A549 (cell line): Measurements from ENCODE around the gene MYO10. TPM values are rescaled to one million over a fixed set of nuclear protein-coding genes. Genes with fewer than 3 reads are reported as not detected.
A peak's percentile ranks its signal among the peaks of the same experiment; 100 is the strongest.

Experiments used
- ATAC-seq, 2 experiments: fragments of 200-7000 bp in 1 of 2; fragments of >200 bp in 1 of 2; cut with Nextera tagmentation in 1 of 2; cut with Tn5 transposase in 1 of 2; 3 replicates each; pipeline versions ENCODE4 v1.8.0 to v1.9.1; 2018 to 2020; ENCODE audit warnings: mild to moderate bottlenecking in 1 of 2, moderate library complexity in 1 of 2
- CTCF ChIA-PET: fragments of 300-600 bp; sonication (Branson Sonifier 250); formaldehyde crosslinking; extraction: SDS; loops from one replicate; lab custom pipeline; 2021; ENCODE audit warnings: antibody characterized with exemption, inconsistent platforms; lab: Yijun Ruan, JAX
- POLR2A ChIA-PET: fragments of 350-600 bp; formaldehyde crosslinking; extraction: SDS; loops from one replicate; lab custom pipeline; 2021; ENCODE audit warnings: antibody characterized with exemption, inconsistent platforms; lab: Yijun Ruan, JAX
- DNase-seq, 2 experiments: peaks; one replicate each; pipeline versions ENCODE4 v3.0.0 to v3.0.0-alpha.2; 2011 to 2016; ENCODE audit warnings: low read depth in 1 of 2, low spot score in 1 of 2
- FAIRE-seq: peaks from 2 replicates; lab custom pipeline; 2011; peaks lifted over from hg19 to GRCh38; lab: Jason Lieb, UNC
- H3K27ac ChIP-seq, 2 experiments: fragments of >200 bp; sonication (Bioruptor Twin); formaldehyde crosslinking; 3 replicates each; pipeline ENCODE4 v1.5.1; 2016 to 2017
- H3K4me1 ChIP-seq: fragments of >200 bp; sonication (Bioruptor Twin); formaldehyde crosslinking; 3 replicates; pipeline ENCODE4 v1.6.1; 2016
- H3K4me2 ChIP-seq: fragments of >200 bp; sonication (Bioruptor Twin); formaldehyde crosslinking; 3 replicates; pipeline ENCODE4 v1.6.1; 2016
- H3K4me3 ChIP-seq: fragments of >200 bp; sonication (Bioruptor Twin); formaldehyde crosslinking; 3 replicates; pipeline ENCODE4 v1.5.1; 2016
- H3K9me3 ChIP-seq: fragments of >200 bp; sonication (Bioruptor Twin); formaldehyde crosslinking; 3 replicates; pipeline ENCODE4 v1.6.1; 2016
- CEBPB ChIP-seq, 2 experiments: fragments of >200 bp in 1 of 2; sonication (Bioruptor Twin) in 1 of 2; formaldehyde crosslinking in 1 of 2; IDR thresholded peaks; 2 replicates each; pipeline ENCODE4 v1.6.1; 2012 to 2016
- CHD2 ChIP-seq: fragments of 150-350 bp; IDR thresholded peaks from 2 replicates; pipeline ENCODE4 v1.6.1; 2014; ENCODE audit warnings: low read length; ENCODE audit not compliant: partially characterized antibody
- CHD4 ChIP-seq: fragments of 200-600 bp; sonication (generic); IDR thresholded peaks from 2 replicates; pipeline ENCODE4 v1.6.1; 2016; ENCODE audit warnings: antibody characterized with exemption, mild to moderate bottlenecking, borderline replicate concordance
- E2F6 ChIP-seq: IDR thresholded peaks from 2 replicates; pipeline ENCODE4 v1.6.1; 2012; ENCODE audit warnings: low read depth, borderline replicate concordance
- EP300 ChIP-seq, 2 experiments: fragments of >200 bp; sonication (Bioruptor Twin); formaldehyde crosslinking; IDR thresholded peaks; 2 replicates in 1 of 2; 3 replicates in 1 of 2; pipeline ENCODE4 v1.6.1; 2016 to 2017
- FOSL2 ChIP-seq, 2 experiments: fragments of 450-650 bp in 1 of 2; fragments of >200 bp in 1 of 2; sonication (Bioruptor Twin) in 1 of 2; formaldehyde crosslinking; IDR thresholded peaks; 2 replicates each; pipeline versions ENCODE4 v1.5.0 to v1.6.1; 2016 to 2020; ENCODE audit warnings: mild to moderate bottlenecking in 1 of 2, moderate library complexity in 1 of 2
- FOXS1 ChIP-seq: fragments of 250-450 bp; sonication (Bioruptor Pico); IDR thresholded peaks from 2 replicates; pipeline ENCODE4 v1.5.0; 2020; ENCODE audit warnings: mild to moderate bottlenecking, moderate library complexity
- HDAC2 ChIP-seq: fragments of 200-600 bp; sonication (generic); IDR thresholded peaks from 2 replicates; pipeline ENCODE4 v1.6.1; 2016
- HES2 ChIP-seq: fragments of >200 bp; sonication (Bioruptor Twin); formaldehyde crosslinking; IDR thresholded peaks from 2 replicates; pipeline ENCODE4 v1.6.1; 2016
- KDM5A ChIP-seq: fragments of 200-600 bp; sonication (generic); IDR thresholded peaks from 2 replicates; pipeline ENCODE4 v1.6.1; 2016; ENCODE audit warnings: antibody characterized with exemption, mild to moderate bottlenecking
- NFE2L2 ChIP-seq: fragments of 150-350 bp; conservative IDR thresholded peaks from 2 replicates; pipeline ENCODE4 v1.6.1; 2014; ENCODE audit warnings: low read length
- PHF8 ChIP-seq: fragments of 200-600 bp; sonication (generic); IDR thresholded peaks from 2 replicates; pipeline ENCODE4 v1.6.1; 2016; ENCODE audit warnings: low read depth, mild to moderate bottlenecking, antibody characterized with exemption, moderate library complexity, borderline replicate concordance
- RAD21 ChIP-seq, 2 experiments: fragments of >200 bp in 1 of 2; sonication (Bioruptor Twin) in 1 of 2; formaldehyde crosslinking in 1 of 2; IDR thresholded peaks in 1 of 2; conservative IDR thresholded peaks in 1 of 2; 2 replicates in 1 of 2; 3 replicates in 1 of 2; pipeline ENCODE4 v1.6.1; 2012 to 2018; ENCODE audit warnings: inconsistent platforms in 1 of 2
- RCOR1 ChIP-seq: fragments of 150-350 bp; IDR thresholded peaks from 2 replicates; pipeline ENCODE4 v1.6.1; 2014; ENCODE audit warnings: antibody characterized with exemption, low read length, low read depth
- REST ChIP-seq: fragments of 200-600 bp; sonication (generic); IDR thresholded peaks from 2 replicates; pipeline ENCODE4 v1.6.1; 2016; ENCODE audit warnings: antibody characterized with exemption, mild to moderate bottlenecking, moderate library complexity
- RFX5 ChIP-seq: fragments of 450-650 bp; IDR thresholded peaks from 2 replicates; pipeline ENCODE4 v1.7.1; 2014; ENCODE audit warnings: antibody characterized with exemption, mild to moderate bottlenecking, moderate library complexity
- RNF2 ChIP-seq: fragments of 200-600 bp; sonication (generic); IDR thresholded peaks from 2 replicates; pipeline ENCODE4 v1.6.1; 2016; ENCODE audit warnings: low read depth, mild to moderate bottlenecking, antibody characterized with exemption, moderate library complexity, borderline replicate concordance
- SREBF2 ChIP-seq: fragments of 450-650 bp; IDR thresholded peaks from 2 replicates; pipeline ENCODE4 v1.6.1; 2014; ENCODE audit warnings: mild to moderate bottlenecking, moderate library complexity
- TFCP2L1 ChIP-seq: fragments of 250-450 bp; sonication (Bioruptor Pico); IDR thresholded peaks from 2 replicates; pipeline ENCODE4 v1.5.0; 2021; ENCODE audit warnings: mild to moderate bottlenecking
- TP53 ChIP-seq: fragments of 250-450 bp; sonication (Bioruptor Pico); IDR thresholded peaks from 2 replicates; pipeline ENCODE4 v1.5.0; 2021; ENCODE audit warnings: mild to moderate bottlenecking, moderate library complexity
- USF2 ChIP-seq: fragments of 450-650 bp; IDR thresholded peaks from 2 replicates; pipeline ENCODE4 v1.6.1; 2014; ENCODE audit warnings: antibody characterized with exemption
- ZSCAN20 ChIP-seq: fragments of 250-450 bp; sonication (Bioruptor Pico); IDR thresholded peaks from 2 replicates; pipeline ENCODE4 v1.8.0; 2022; ENCODE audit warnings: mild to moderate bottlenecking, moderate library complexity
- WGBS: methylation state at CpG from one replicate; pipeline ENCODE4 v1.1.6; 2017; ENCODE audit errors: missing lambda C conversion rate; 5-methylcytosine and 5-hydroxymethylcytosine counted together
- polyA plus RNA-seq, 4 experiments: library from polyadenylated mRNA; depleted of rRNA in 3 of 4; stranded (reverse); fragments of >200 nt; fragmentation: RNase III in 1 of 4; extraction: RNeasy Plus Mini Kit Qiagen cat#74134 plus additional on column Dnase treatment in 1 of 4; gene quantifications; 2 replicates in 3 of 4; 3 replicates in 1 of 4; pipeline ENCODE4 v1.2.3, GENCODE V29; 2011 to 2017

MYO10 gene
- polyA plus RNA-seq, 2 of the 4 experiments (the other 2 are of a cell fraction): 68.0 to 68.5 TPM

GRCh38 chr5:16926417-16926816 is 9.7 kb downstream of the MYO10 start (continued):
- TF ChIP-seq REST (no peak), RFX5 (no peak), E2F6 (no peak), NFE2L2 (no peak), RAD21 (conservative IDR thresholded peaks at IDR 0.05 in 1 of 2, IDR thresholded peaks at IDR 0.05 in 1 of 2) (no peak), TFCP2L1 (CRISPR knock-in tag) (no peak)

GRCh38 chr5:16924206-16924605 is 11.9 kb downstream of the MYO10 start:
- TF ChIP-seq TP53 (CRISPR knock-in tag) (no peak), RFX5 (no peak), KDM5A (no peak), HES2 (no peak), CEBPB (IDR thresholded peaks at IDR 0.05) (no peak), SREBF2 (no peak), USF2 (no peak), FOXS1 (CRISPR knock-in tag) (no peak), TFCP2L1 (CRISPR knock-in tag) (no peak), FOSL2 (IDR thresholded peaks at IDR 0.05) (no peak), FOSL2 (CRISPR knock-in tag; IDR thresholded peaks at IDR 0.05) (no peak), RAD21 (conservative IDR thresholded peaks at IDR 0.05 in 1 of 2, IDR thresholded peaks at IDR 0.05 in 1 of 2) (no peak), HDAC2 (no peak), RNF2 (no peak), EP300 (IDR thresholded peaks at IDR 0.05) (no peak), RCOR1 (no peak), CHD2 (no peak), ZSCAN20 (CRISPR knock-in tag) (no peak), PHF8 (no peak), CHD4 (no peak)
- TF ChIP-seq, all 56 proteins: peak for 0
- 91% methylated on average over 8 of the region's 8 CpGs for WGBS
- Histone ChIP-seq H3K4me3 (no peak overlapping the region), H3K27ac (peak overlapping the region in 1 of 2 experiments; percentile 51; a peak in 3 of 6 replicates), H3K4me1 (peaks cover 57% of the 10 kb centered on the region), H3K9me3 (no peaks in the 10 kb centered on the region), H3K4me2 (no peak overlapping the region)
- no peak for FAIRE-seq
- POLR2A ChIA-PET: interaction anchor here (1.0 kb wide), 1 partner anchor 26 kb away, joined by 3 read pairs; no protein-coding TSS in a partner anchor
- no peak for ATAC-seq
- DNase-seq: no peak
- CTCF ChIA-PET: interaction anchor here (1.2 to 2.4 kb wide), 2 partner anchors 9 to 266 kb away, joined by 4 to 8 read pairs; no protein-coding TSS in a partner anchor
